K562 (cell line): Measurements from ENCODE around the gene TRDMT1. TPM values are rescaled to one million over a fixed set of nuclear protein-coding genes. Genes with fewer than 3 reads are reported as not detected.
A peak's percentile ranks its signal among the peaks of the same experiment; 100 is the strongest.

ENCODE experiments used
- ATAC-seq: fragments of 200-7000 bp; cut with Tn5 transposase; 3 replicates; pipeline ENCODE4 v1.9.1; 2020; ENCODE audit warnings: moderate library complexity
- BruUV-seq: library from RNA; stranded (reverse); fragments of 400-500 nt; replicated peaks from 2 replicates; lab custom pipeline; 2021; lab: Mats Ljungman, UMichigan
- CTCF ChIA-PET: fragments of 300-600 bp; formaldehyde crosslinking; extraction: SDS; loops from one replicate; lab custom pipeline; 2021; ENCODE audit warnings: low intra/inter-chr PET ratio; lab: Yijun Ruan, JAX
- POLR2A ChIA-PET: fragments of 300-600, 350-650 bp; sonication (Branson Sonifier 250); formaldehyde crosslinking; extraction: SDS; loops from one replicate; lab custom pipeline; 2021; ENCODE audit warnings: antibody characterized with exemption, inconsistent platforms; lab: Yijun Ruan, JAX
- DNase-seq, 4 experiments: peaks; one replicate each; pipeline versions ENCODE4 v3.0.0 to v3.0.0-alpha.2; 2011 to 2018; ENCODE audit warnings: low spot score in 3 of 4, mixed read lengths in 3 of 4; ENCODE audit errors: extremely low read depth in 1 of 4
- FAIRE-seq: peaks from 2 replicates; lab custom pipeline; 2011; peaks lifted over from hg19 to GRCh38; lab: Jason Lieb, UNC
- H2AFZ ChIP-seq: 2 replicates; pipeline ENCODE4 v1.6.0; 2011; ENCODE audit warnings: low read depth, low read length, control low read depth, inconsistent platforms
- H3K27ac ChIP-seq: fragments of 200-600 bp; 3 replicates; pipeline ENCODE4 v1.8.0; 2011; ENCODE audit warnings: low read depth, mild to moderate bottlenecking, control low read depth, inconsistent platforms, low read length, moderate library complexity, mixed read lengths; ENCODE audit errors: extremely low read depth
- H3K27me3 ChIP-seq, 2 experiments: fragments of 300-600 bp in 1 of 2; 2 replicates in 1 of 2; 3 replicates in 1 of 2; pipeline versions ENCODE4 v1.6.0 to v1.8.0; 2011; ENCODE audit warnings: inconsistent platforms in 2 of 2, low read length in 2 of 2, mild to moderate bottlenecking in 1 of 2, mixed read lengths in 1 of 2, moderate library complexity in 1 of 2; ENCODE audit not compliant: control insufficient read depth in 2 of 2, insufficient read depth in 2 of 2
- H3K36me3 ChIP-seq: fragments of 300-600 bp; 3 replicates; pipeline ENCODE4 v1.8.0; 2011; ENCODE audit warnings: mild to moderate bottlenecking, low read length, inconsistent platforms; ENCODE audit not compliant: control insufficient read depth, insufficient read depth
- H3K4me1 ChIP-seq, 2 experiments: fragments of 200-600 bp in 1 of 2; replicated peaks in 1 of 2; 2 replicates in 1 of 2; 3 replicates in 1 of 2; pipeline versions ENCODE4 v1.5.1 to v1.8.0; 2011; ENCODE audit warnings: inconsistent platforms in 2 of 2, low read length in 2 of 2, mild to moderate bottlenecking in 1 of 2, mixed read lengths in 1 of 2, moderate library complexity in 1 of 2; ENCODE audit not compliant: control insufficient read depth in 2 of 2, insufficient read depth in 2 of 2
- H3K4me2 ChIP-seq: 2 replicates; pipeline ENCODE4 v1.6.1; 2011; ENCODE audit warnings: low read length, control low read depth, inconsistent platforms, mixed read lengths; ENCODE audit not compliant: insufficient read depth
- H3K4me3 ChIP-seq: fragments of 200-600 bp; sonication (generic), shearing (Covaris generic); 2 replicates; pipeline ENCODE4 v1.5.1; 2016; ENCODE audit warnings: control low read depth, inconsistent platforms
- H3K79me2 ChIP-seq: fragments of 200-600 bp; 3 replicates; pipeline ENCODE4 v1.8.0; 2011; ENCODE audit warnings: low read length, inconsistent platforms; ENCODE audit not compliant: control insufficient read depth, insufficient read depth
- H3K9ac ChIP-seq, 2 experiments: 2 replicates each; pipeline versions ENCODE4 v1.6.0 to v1.6.1; 2011; ENCODE audit warnings: low read depth in 2 of 2, low read length in 2 of 2, control low read depth in 1 of 2, inconsistent platforms in 1 of 2, mild to moderate bottlenecking in 1 of 2, mixed read lengths in 1 of 2; ENCODE audit not compliant: insufficient read depth in 1 of 2
- H3K9me1 ChIP-seq: one replicate; pipeline ENCODE4 v1.6.0; 2011; ENCODE audit warnings: inconsistent platforms, mild to moderate bottlenecking, low read length, moderate library complexity; ENCODE audit not compliant: control insufficient read depth, insufficient read depth
- H3K9me3 ChIP-seq: replicated peaks from 2 replicates; pipeline ENCODE4 v1.5.1; 2011; ENCODE audit warnings: low read depth, low read length, inconsistent platforms; ENCODE audit not compliant: control insufficient read depth, insufficient read depth
- H4K20me1 ChIP-seq: replicated peaks from 2 replicates; pipeline ENCODE4 v1.6.1; 2011; ENCODE audit warnings: low read length, inconsistent platforms, mixed read lengths; ENCODE audit not compliant: control insufficient read depth, insufficient read depth
- CTCF ChIP-seq, 3 experiments: IDR thresholded peaks in 2 of 3; conservative IDR thresholded peaks in 1 of 3; 2 replicates each; pipeline ENCODE4 v1.5.1; 2011 to 2012; ENCODE audit warnings: low read length in 3 of 3, mild to moderate bottlenecking in 3 of 3, control low read depth in 2 of 3, improper control_type of control experiment in 1 of 3, inconsistent platforms in 1 of 3, low read depth in 1 of 3, mixed read lengths in 1 of 3, moderate library complexity in 1 of 3; ENCODE audit not compliant: insufficient read depth in 2 of 3
- RAD21 ChIP-seq, 2 experiments: fragments of 250-450 bp in 1 of 2; fragments of 450-650 bp in 1 of 2; sonication (Bioruptor Pico) in 1 of 2; formaldehyde crosslinking in 1 of 2; IDR thresholded peaks in 1 of 2; conservative IDR thresholded peaks in 1 of 2; 2 replicates each; pipeline versions ENCODE4 v1.4.0 to v1.8.0; 2020 to 2022; ENCODE audit warnings: mild to moderate bottlenecking in 2 of 2, moderate library complexity in 1 of 2
- SPI1 ChIP-seq: IDR thresholded peaks from 2 replicates; pipeline ENCODE4 v1.6.1; 2011; ENCODE audit warnings: low read depth, low read length, control low read depth, borderline replicate concordance
- WGBS: fragments of 100-300 bp; shearing (Covaris generic); methylation state at CpG from one replicate; pipeline ENCODE4 v1.1.6; 2016; ENCODE audit warnings: low coverage, mixed read lengths; ENCODE audit not compliant: insufficient coverage; ENCODE audit errors: missing lambda C conversion rate; 5-methylcytosine and 5-hydroxymethylcytosine counted together
- in situ Hi-C: fragments of 300-500 bp; cut with MboI; formaldehyde crosslinking; loops from 4 replicates; pipeline ENCODE4 v1.15.0; 2018; ENCODE audit warnings: inconsistent platforms, mixed read lengths
- intact Hi-C: fragments of 100-400 bp; cut with micrococcal nuclease; formaldehyde crosslinking; loops from 2 replicates; pipeline ENCODE4 v1.14.2; 2022
- polyA plus RNA-seq, 8 experiments: library from polyadenylated mRNA; depleted of rRNA in 4 of 8; stranded (reverse) in 5 of 8; unstranded in 3 of 8; fragments of >200 nt; fragmentation: Nextera tagmentation in 2 of 8; fragmentation: Illumina TruSeq in 1 of 8; extraction: Ambion mirVana in 2 of 8; extraction: Trizol in 1 of 8; gene quantifications; 2 replicates each; pipeline versions ENCODE4 v1.2.1 to v1.2.3, GENCODE V29; 2011 to 2014; ENCODE audit warnings: inconsistent platforms in 1 of 8, missing spikeins in 1 of 8
- total RNA-seq, 7 experiments: library from RNA; depleted of rRNA in 6 of 7; stranded (reverse); fragments of >200 nt in 6 of 7; fragmentation: Illumina TruSeq in 2 of 7; extraction: Trizol in 2 of 7; gene quantifications; 2 replicates each; pipeline versions ENCODE4 v1.2.1 to v1.2.3, GENCODE V29; 2011 to 2021; ENCODE audit warnings: low replicate concordance in 1 of 7
- TF ChIP-seq, protein P1 (sequence below), 2 experiments: fragments of 450-650 bp; formaldehyde crosslinking in 1 of 2; IDR thresholded peaks; 2 replicates each; pipeline versions ENCODE4 v1.4.0 to v1.6.1; 2014 to 2020; ENCODE audit warnings: mild to moderate bottlenecking in 2 of 2, borderline replicate concordance in 1 of 2, low read depth in 1 of 2

Gene TRDMT1
- total and polyA plus RNA-seq, 9 of the 15 experiments (the other 6 are each of a cell fraction or from before 2014, with no cell fraction given) = 5.4 to 12.6 (median 9.3) TPM

GRCh38 chr10:17249820-17250219 is 48.3 kb upstream of the TRDMT1 start:
- no peaks in the 10 kb centered on the region for H4K20me1 ChIP-seq
- no TSS peak for BruUV-seq
- ChIA-PET CTCF (no interaction called here), POLR2A (no interaction called here)
- no peak overlapping the region for H3K27ac ChIP-seq
- no peak overlapping the region for H3K4me2 ChIP-seq
- H3K79me2 ChIP-seq = no peaks in the 10 kb centered on the region
- WGBS = 15% methylated on average over 4 of the region's 4 CpGs
- ATAC-seq = peak; percentile 72
- FAIRE-seq = no peak
- no peaks in the 10 kb centered on the region for H3K36me3 ChIP-seq
- no peaks in the 10 kb centered on the region for H3K27me3 ChIP-seq
- H3K4me3 ChIP-seq = no peak overlapping the region
- in situ Hi-C loops = loop anchor here (10.0 kb wide), 1 partner anchor 1365 kb away; no protein-coding TSS in a partner anchor
- intact Hi-C loops = no loop called here
- H3K9ac ChIP-seq = no peak overlapping the region
- H3K4me1 ChIP-seq = peaks cover 0 to 3% of the 10 kb centered on the region in 2 experiments; a peak in 2 of 5 replicates
- no peaks in the 10 kb centered on the region for H3K9me1 ChIP-seq
- TF ChIP-seq, protein P1, sequence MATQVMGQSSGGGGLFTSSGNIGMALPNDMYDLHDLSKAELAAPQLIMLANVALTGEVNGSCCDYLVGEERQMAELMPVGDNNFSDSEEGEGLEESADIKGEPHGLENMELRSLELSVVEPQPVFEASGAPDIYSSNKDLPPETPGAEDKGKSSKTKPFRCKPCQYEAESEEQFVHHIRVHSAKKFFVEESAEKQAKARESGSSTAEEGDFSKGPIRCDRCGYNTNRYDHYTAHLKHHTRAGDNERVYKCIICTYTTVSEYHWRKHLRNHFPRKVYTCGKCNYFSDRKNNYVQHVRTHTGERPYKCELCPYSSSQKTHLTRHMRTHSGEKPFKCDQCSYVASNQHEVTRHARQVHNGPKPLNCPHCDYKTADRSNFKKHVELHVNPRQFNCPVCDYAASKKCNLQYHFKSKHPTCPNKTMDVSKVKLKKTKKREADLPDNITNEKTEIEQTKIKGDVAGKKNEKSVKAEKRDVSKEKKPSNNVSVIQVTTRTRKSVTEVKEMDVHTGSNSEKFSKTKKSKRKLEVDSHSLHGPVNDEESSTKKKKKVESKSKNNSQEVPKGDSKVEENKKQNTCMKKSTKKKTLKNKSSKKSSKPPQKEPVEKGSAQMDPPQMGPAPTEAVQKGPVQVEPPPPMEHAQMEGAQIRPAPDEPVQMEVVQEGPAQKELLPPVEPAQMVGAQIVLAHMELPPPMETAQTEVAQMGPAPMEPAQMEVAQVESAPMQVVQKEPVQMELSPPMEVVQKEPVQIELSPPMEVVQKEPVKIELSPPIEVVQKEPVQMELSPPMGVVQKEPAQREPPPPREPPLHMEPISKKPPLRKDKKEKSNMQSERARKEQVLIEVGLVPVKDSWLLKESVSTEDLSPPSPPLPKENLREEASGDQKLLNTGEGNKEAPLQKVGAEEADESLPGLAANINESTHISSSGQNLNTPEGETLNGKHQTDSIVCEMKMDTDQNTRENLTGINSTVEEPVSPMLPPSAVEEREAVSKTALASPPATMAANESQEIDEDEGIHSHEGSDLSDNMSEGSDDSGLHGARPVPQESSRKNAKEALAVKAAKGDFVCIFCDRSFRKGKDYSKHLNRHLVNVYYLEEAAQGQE (IDR thresholded peaks at IDR 0.05; ENCODE audit: borderline replicate concordance) = peak; percentile 71; the same call in 1 of the 2 replicates
- TF ChIP-seq, protein P1 (CRISPR knock-in tag; IDR thresholded peaks at IDR 0.05; ENCODE audit: low read depth) = no peak
- peak; percentile 29 to 45 (median 33); a peak in 3 of 6 replicates for TF ChIP-seq CTCF (IDR thresholded peaks at IDR 0.05 in 2 of 3, conservative IDR thresholded peaks at IDR 0.05 in 1 of 3; ENCODE audit: insufficient read depth in 2 of 3, low read depth in 1 of 3, low read length in 3 of 3)
- peak; percentile 31 to 76; a peak in 3 of 4 replicates for TF ChIP-seq RAD21 (CRISPR knock-in tag; conservative IDR thresholded peaks at IDR 0.05 in 1 of 2, IDR thresholded peaks at IDR 0.05 in 1 of 2)
- no peak for TF ChIP-seq SPI1
- H3K9me3 ChIP-seq = peaks cover 20% of the 10 kb centered on the region
- peak in 3 of 4 experiments; percentile 20 to 22 (median 21) for DNase-seq
- no peak overlapping the region for H2AFZ ChIP-seq
